CD4-positive, alpha-beta T cell treated with Interleukin-17A for 4 hours (primary cell): ENCODE measurements around the gene GLS.

Experiments used
- DNase-seq: peaks from one replicate; pipeline ENCODE4 v3.0.0-alpha.2; 2020; ENCODE audit warnings: mixed read lengths

GLS gene

GRCh38 chr2:190997526-190998113 is 117.0 kb downstream of the GLS start:
- DNase-seq, result no peak

GRCh38 chr2:190999058-190999457 is 118.4 kb downstream of the GLS start:
- no peak for DNase-seq

- DNase-seq, result no peak
These were observed 119.5 kb downstream of the GLS start for GRCh38 chr2:190999949-191000665.

- no peak for DNase-seq
These were observed 120.4 kb downstream of the GLS start for GRCh38 chr2:191001032-191001431.

- DNase-seq, result no peak
These were observed 121.0 kb downstream of the GLS start for GRCh38 chr2:191001624-191002023.

- DNase-seq, result no peak
These were observed 123.0 kb downstream of the GLS start for GRCh38 chr2:191003405-191004309.

- DNase-seq, result no peak
These were observed 125.7 kb downstream of the GLS start for GRCh38 chr2:191006297-191006696.

- DNase-seq, result no peak
These were observed 126.6 kb downstream of the GLS start for GRCh38 chr2:191006997-191007783.

- no peak for DNase-seq
These were observed 127.7 kb downstream of the GLS start for GRCh38 chr2:191008286-191008685.

GRCh38 chr2:191009541-191010374 is 129.1 kb downstream of the GLS start:
- DNase-seq, result no peak

GRCh38 chr2:191010887-191011885 is 130.6 kb downstream of the GLS start:
- peak; percentile 34 for DNase-seq

- no peak for DNase-seq
These were observed 131.7 kb downstream of the GLS start for GRCh38 chr2:191012346-191012745.

GRCh38 chr2:191012845-191013681 is 132.4 kb downstream of the GLS start:
- DNase-seq, result no peak

- no peak for DNase-seq
These were observed 133.0 kb downstream of the GLS start for GRCh38 chr2:191013682-191013931.

GRCh38 chr2:191013932-191014652 is 133.5 kb downstream of the GLS start, which contains the start of gene STAT1:
STAT1 (minus strand) TSS chr2:191014171; CDS start chr2:191010003, 4,168 bp downstream.
- DNase-seq, result peak; percentile 95

- DNase-seq, result no peak
These were observed 134.0 kb downstream of the GLS start for GRCh38 chr2:191014653-191015020.
